GM18498 (cell line): Measurements from ENCODE around the gene TCP11.

Experiments used
- ATAC-seq: cut with Tn5 transposase; IDR thresholded peaks from one replicate; pipeline ENCODE4 v1.9.1; 2021; ENCODE audit warnings: mild to moderate bottlenecking, moderate library complexity; ENCODE audit not compliant: unreplicated experiment

TCP11 gene

GRCh38 chr6:35083507-35083906 lies 57.6 kb downstream of the TCP11 start:
- no peak for ATAC-seq

DNA sequence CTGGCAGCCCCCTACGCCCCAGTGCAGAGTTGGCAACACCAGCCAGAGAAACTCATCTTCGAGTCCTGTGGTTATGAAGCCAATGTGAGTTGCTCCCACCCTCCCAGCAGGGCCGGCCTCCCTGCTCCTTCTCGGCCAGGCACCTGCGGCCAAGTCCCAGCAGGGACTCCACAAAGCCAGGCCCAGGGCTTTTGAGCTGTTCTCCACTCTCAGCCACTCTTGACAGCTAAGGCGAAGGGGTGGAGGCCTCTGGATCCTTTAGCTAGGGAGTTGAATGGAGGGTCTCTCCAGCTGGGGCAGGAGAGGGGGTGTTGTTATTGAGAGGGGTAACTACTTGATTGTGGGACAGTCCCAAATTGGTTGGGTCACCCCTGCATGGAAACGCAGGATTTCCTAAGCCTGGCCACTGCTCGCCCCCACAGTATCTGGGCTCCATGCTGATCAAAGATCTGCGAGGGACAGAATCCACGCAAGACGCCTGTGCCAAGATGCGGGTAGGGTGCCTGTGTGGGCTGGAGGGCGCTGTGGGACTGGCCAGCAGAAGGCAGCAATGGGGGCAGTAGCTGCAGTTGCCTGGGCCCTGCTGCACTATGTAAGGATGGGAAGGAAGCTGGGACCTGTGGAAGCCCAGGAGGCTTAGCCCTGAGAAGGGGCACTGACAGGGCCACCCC lies 58.3 kb downstream of the TCP11 start:
- ATAC-seq = no peak

GRCh38 chr6:35082046-35082732 lies 59.0 kb downstream of the TCP11 start:
- no peak for ATAC-seq

- ATAC-seq = no peak
Measured at GRCh38 chr6:35081426-35081851, 59.7 kb downstream of the TCP11 start.

DNA sequence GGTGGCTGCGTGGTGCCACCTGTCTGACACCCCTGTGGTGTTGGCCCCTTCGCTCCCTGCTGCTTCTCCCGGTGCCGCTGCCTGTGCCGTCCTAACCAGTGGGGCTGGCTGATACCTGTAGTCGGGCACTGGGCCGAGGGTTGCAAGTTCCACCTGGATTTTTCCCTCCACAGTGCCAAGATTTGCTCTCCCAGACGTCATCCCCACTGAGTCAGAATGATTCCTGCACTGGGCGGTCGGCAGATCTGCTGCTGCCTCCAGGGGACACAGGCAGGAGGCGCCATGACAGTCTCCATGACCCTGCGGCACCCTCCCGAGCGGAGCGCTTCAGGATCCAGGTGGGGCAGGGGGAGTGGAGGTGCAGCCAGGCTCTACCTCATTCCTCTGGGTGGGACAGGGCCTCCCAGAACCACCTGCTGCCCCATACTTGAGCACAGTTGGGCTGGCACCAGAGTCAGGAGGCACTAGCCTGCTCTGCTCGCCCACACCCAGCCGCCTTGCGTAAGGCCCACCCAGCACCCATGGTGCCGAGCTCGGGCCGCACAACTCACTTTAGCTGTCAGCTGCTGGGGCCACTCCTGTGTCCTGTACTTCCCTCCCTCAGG lies 60.2 kb downstream of the TCP11 start:
- no peak for ATAC-seq

DNA sequence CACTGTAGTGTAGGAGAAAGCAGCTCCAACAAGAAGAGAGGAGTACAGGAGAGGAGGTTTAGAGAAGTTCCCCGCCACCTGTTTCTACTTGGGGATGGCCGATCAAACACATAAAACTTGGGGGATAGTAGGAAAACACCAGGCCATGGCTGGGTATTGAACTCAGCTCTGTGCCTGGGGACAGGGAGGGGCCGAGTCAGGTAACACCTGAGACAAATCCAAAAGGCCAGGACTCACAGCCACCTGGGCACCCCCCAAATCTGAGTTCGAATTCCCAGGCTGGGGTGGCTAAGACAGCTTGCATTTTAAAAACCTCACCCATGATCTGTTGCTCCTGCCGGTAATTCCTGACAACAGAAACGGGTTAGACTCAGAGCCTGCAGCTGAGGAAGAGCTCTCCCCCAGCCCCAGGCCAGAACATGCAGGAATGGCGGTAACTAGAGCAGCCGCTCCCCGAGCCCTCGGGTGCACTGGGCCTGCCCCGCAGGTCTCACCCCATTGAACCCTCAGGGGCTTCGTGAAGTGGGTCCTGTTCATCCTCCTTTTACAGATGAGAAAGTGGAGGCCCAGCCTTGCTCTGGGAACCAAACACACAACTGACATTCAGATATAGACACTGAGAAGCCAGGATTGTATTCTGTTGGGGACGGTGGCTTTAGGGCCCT lies 61.0 kb downstream of the TCP11 start:
- no peak for ATAC-seq

DNA sequence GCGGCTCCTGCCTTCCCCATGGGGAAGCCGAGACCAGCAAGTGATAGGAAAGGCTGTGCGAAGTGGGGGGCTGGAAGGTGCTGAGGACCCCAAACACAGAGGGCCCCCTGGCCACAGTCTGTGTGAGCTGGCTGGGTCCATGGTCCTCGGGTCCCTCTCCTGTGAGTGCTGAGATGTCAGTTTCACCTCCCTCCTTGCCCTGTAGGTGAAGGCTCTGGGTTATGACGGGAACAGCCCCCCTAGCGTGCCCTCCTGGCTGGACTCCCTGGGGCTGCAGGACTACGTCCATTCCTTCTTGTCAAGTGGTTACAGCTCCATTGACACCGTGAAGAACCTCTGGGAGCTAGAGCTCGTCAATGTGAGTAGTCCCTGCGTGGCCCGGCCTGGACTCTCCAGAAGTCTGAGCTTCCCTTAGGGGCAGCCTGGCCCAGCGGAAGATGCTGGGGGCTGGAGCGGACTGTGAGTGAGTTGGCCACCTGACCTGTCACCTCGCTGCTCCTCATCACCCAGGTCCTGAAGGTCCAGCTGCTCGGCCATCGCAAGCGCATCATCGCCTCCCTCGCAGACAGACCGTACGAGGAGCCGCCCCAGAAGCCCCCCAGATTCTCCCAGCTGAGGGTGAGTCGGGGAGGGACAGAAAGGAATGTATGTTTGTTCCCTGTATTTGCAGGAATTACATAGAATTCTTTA lies 61.7 kb downstream of the TCP11 start:
- ATAC-seq = no peak

DNA sequence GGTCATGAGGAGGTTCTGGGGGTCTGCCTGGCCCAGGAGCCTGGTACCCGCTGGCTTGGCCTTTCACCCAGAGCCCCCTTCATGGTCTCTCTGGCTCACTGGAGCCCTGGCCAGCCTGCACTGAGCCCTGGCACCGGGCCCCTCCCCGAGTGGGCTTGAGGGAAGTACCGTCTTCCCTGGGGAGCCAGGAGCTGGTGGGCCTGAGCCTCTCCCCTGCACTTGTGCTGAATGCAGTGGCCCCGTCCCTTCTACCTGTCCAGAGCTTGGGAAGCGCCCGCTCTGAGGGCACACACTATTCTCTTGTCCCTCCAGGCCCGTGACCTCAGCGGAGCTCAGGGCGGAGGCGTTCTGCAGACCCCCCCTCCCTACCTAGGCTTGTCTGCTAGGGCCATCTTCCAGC lies 62.2 kb downstream of the TCP11 start:
- ATAC-seq = no peak

GRCh38 chr6:35078226-35078850 lies 62.8 kb downstream of the TCP11 start:
- no peak for ATAC-seq

DNA sequence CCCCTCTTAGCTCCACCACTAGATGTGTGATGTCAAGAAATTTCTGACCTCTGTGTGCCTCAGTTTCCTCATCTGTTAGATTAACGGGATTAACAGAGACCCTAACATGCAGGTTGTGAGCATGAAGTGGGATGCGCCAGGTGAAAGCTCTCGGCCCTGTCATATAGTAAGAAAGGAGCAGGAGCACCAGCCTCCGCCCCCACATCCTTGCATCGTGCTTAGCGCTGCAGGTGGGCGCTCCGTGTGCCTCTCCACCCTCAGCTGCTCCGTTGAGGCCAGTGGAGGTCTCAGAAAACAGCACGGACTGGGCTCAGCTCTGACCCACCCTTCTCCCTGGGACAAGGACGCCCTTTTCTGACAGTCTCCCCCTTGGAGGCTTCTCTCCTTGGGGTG lies 63.4 kb downstream of the TCP11 start:
- ATAC-seq = no peak

GRCh38 chr6:35076997-35077712 lies 64.0 kb downstream of the TCP11 start:
- no peak for ATAC-seq

GRCh38 chr6:35073766-35074471 lies 67.2 kb downstream of the TCP11 start:
- no peak for ATAC-seq

DNA sequence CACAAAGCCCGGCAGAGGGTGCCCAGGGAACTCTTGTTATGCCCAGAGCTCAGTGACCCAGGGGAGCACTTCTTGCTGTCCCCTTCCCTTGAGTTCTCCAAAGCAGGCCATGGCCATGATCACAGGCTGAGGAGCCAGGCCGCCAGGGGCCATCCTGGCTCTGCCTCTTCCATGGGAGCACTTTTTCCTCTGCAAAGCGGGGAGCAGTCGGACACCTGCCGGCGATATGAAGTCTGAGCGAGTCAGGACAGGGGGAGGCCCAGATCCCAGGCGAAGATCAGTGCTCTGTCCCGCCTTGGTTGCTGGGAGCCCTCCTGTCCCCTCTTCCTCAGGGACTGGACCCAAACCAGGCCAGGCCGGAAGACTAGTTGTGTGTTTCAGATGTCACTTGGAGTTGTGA lies 67.9 kb downstream of the TCP11 start:
- ATAC-seq = no peak

DNA sequence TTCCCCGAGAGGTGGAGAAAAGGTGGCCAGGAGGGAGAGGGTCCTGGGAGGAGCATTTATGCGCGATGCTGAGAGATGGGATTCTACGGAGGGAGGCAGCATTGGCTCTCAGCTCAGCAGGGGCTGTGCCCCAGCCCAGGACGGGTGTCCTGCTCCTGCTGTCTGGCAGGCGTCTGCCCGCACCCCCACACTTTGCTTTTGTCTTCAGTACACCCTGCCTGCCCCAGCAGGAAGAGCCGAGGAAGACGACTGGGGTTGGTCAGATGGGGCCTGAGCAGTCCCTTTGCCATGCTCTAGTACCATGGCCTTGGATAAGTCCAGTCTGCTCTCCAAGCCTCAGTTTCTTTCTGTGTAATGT lies 68.5 kb downstream of the TCP11 start:
- no peak for ATAC-seq

GRCh38 chr6:35072051-35072697 lies 69.0 kb downstream of the TCP11 start:
- no peak for ATAC-seq

DNA sequence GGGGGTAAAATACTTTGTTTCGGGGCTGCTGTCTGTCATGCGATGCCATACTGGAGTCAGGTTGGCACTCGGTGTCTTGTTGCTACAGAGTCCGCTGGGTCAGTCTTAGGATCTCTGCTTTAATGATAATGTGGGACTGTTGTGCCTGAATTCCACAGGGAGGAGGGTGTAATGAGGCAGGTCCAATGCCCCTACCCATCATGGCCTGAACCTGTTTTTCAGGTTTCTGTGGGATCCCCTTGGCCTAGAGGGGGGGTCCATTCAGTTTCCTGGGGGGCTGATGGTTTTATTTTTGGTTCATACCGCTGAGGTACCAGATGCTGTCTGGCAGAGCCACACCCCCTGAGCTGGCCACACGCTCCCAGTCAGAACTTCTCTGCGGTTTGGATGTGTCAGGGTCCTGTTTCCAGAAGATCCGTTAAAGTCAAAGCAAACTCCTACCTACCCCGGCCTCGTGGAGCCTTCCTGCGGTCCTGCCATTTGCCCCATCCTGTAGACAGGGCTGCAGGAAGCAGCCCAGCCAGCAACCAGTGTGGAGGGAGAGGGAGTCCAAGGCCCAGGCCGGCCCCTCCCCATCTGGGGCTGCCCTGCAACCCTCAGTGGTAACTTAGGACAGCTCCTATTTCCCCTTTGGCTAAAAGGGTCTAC lies 69.7 kb downstream of the TCP11 start:
- ATAC-seq = no peak

DNA sequence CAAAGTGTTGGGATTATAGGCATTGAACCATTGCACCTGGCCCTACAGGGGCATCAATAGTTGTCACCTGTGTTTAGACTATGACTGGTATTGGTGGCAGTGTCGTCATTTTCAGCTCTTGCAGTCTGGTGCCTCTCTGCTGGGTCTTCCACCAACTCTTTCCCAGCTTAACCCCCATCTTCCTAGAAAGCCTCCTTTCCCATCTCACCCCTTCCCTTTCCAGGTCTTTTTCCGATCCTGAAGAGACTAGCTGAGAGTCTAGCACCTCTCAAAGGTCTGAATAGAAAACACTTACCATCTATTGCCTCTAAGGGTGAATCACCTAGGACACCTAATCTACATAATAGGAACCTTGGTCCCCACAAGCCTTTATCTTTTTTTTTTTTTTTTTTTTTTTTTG lies 71.0 kb downstream of the TCP11 start:
- no peak for ATAC-seq

- no peak for ATAC-seq
Measured at GRCh38 chr6:35069262-35069661, 71.9 kb downstream of the TCP11 start.

DNA sequence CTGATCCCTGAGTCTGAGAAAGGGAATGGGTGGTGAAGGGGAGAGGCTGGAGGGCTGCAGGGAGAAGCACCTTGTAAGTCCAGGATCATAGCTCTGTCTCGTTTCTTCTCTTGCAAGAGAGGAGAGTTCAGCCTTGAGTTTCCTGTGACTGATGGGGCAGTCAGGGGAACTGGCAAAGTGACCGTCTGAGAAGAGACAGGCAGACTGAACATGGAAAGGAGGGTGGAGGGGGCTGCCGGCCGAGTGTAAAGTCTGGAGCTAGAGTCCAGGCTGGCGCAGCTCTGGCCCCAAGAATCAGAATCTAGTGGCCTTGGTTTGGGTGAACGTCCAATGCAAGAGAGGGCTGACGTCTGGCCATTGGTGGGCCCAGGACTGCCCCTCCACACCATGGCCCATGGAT lies 72.5 kb downstream of the TCP11 start:
- ATAC-seq = no peak
